DMS114 treated with DMSO at 0.1 percent for 48 hours (cell line): Measurements from ENCODE around the gene MERTK.
"Not testable (repeated sequence)": the region's sequence is repeated elsewhere in the genome, so short reads cannot be mapped to it uniquely, and the experiment has no call there.

Source experiments
- DNase-seq: peaks from one replicate; lab custom pipeline; 2025; ENCODE audit not compliant: unreplicated experiment; lab: John Stamatoyannopoulos, UW

The MERTK gene

DNA sequence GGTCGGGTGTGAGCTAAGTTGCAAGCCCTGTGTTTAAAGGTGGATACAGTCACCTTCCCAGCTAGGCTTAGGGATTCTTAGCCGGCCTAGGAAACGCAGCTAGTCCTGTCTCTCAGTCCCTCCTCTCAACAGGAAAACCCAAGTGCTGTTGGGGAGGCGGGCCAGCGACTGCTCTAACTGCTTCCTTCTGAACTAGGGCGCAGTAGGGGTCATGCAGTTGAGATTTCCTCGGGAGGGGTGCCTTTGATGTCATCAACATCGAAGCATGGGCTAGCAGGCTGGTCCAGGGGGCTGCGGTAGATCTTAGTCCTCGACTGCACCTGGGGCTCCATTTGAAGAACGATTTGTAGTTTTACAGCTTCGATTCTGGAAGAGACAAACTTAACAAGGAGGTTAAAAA lies 141.1 kb downstream of the MERTK start:
- DNase-seq, result not testable (repeated sequence)

GRCh38 chr2:112040066-112040465 lies 141.7 kb downstream of the MERTK start:
- DNase-seq, result not testable (repeated sequence)

GRCh38 chr2:112041460-112041859 lies 143.1 kb downstream of the MERTK start:
- not testable (repeated sequence) for DNase-seq

DNA sequence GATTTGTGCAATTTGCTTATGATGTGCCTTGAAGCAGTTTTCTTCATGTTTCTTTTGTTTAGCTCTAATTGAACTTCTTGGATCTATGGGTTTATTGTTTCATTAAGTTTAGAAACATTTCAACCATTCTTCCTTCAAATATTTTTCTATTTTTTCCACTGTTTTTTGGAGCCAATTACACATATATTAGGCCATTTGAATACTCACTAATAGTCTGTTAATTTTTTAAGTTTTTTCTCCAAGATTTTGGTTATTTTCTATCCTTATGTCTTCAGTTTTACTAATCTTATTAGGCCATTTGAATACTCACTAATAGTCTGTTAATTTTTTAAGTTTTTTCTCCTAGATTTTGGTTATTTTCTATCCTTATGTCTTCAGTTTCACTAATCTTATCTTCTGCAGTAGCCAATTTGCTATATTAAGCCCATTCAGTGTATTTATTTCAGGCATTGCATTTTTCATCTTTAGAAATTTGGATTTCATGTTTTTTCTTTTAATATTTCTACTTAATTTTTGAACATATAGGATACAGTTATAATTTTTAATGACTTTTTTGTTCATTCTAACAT lies 147.1 kb downstream of the MERTK start:
- no peak for DNase-seq

DNA sequence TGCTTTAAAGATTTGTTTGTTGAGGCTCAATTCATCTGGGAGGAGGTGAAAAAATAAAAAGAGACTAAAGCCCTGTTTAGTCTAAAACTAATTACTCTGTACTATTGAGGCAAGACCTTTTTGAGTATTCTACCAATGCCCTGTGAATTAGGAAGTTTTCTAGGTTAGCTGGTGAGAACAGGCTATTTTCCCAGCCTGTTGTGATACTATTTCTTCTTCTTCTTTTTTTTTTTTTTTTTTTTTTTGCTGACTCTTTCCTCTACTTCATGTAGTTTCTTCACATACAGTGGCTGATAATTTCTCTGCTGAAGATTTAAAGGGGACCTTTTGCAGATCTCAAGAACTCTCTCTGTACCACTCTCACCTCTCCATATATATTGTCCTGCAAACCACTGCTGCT lies 147.8 kb downstream of the MERTK start:
- DNase-seq, result no peak

GRCh38 chr2:112047537-112048235 lies 149.3 kb downstream of the MERTK start:
- no peak for DNase-seq

DNA sequence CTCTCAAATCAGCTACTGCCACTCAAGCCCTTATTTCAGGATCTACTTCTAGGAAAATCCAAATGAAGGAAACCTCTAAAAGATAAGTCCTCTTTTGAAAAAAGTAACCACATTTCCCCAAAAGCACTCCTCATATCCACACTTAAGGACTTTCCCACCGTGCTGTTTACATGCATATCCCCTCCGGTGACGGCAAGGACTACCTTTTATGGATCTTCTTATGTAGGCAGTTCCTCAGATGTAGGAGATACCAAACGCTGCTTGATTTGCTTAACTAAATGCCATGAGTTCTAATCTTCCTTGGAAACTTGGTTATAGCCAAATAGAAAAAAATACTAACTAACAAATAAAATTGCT lies 149.8 kb downstream of the MERTK start:
- no peak for DNase-seq

DNA sequence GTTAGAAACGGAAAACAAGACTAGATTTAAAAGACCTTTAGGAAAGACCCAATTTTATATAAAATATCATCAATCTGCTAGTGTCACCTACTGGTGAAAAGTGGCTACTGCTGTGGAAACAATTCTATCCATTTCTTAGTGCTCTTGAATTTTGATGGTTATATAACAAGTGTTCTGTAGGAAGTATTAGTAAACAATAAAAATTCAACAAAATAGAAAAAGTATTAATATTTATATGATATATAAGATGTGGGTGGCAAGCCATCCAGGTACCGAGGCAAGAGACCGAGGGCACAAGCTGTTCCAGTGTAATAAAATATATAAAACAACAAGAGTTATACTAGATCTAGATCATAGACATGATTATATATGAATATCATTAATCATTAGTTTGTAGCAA lies 150.5 kb downstream of the MERTK start:
- DNase-seq, result peak; percentile 38

DNA sequence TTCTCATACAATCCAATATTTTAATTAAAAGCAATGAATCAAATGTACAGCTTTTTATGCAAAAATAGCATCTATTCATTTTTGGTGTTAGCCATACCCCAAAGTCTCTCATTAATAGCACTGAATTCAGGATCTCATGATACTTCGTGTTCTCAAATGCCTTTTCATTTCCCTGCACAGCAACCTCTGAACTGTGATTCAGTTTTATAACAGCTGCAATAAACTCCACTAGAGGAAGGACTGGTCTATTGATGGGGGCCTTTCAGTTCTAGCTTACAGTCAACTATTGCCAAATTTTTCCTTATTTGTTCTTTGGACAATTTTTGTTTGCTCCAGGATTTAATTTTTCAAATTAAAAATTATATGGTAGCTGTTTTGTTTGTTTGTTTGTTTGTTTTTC lies 151.9 kb downstream of the MERTK start:
- DNase-seq, result no peak

DNA sequence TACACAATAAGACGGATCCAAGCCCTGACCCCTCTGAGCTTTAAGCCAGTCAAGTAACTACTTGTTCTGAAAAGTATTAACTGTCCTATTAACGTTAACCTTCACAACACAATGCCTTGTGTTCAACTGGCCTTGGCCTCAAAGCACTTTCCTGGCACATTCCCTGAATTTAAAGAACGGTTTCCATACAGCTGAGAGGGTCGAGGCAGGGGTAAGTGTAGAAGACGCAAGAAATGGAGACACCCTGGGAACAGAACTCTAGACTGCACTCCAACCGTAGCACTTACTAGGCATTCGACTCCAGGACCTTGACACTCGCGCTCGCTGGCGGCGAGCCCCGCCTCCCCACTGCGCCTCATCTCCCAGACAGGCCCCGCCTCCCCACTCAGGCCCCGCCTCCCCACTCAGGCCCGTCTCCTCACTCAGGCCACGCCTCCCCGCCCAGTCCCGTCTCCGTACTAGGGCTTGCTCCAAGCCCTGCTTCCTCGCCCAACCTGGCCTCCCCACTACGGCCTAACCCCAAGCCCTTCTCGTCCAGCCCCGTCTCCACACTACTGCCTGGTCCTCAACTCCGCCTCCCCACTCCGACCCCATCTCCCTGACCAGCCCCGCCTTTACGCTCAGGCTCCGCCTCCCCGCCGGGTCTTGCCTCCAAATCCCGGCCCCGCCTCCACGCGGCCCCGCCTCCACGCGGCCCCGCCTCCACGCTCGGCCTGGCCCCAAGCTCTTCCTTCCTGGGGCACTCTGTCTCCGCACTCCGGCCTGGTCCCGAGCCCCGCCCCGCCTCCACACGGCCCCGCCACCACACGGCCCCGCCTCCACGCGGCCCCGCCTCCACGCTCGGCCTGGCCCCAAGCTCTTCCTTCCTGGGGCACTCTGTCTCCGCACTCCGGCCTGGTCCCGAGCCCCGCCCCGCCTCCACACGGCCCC lies 155.8 kb downstream of the MERTK start:
- DNase-seq, result peak; percentile 82

GRCh38 chr2:112054847-112055729 lies 156.7 kb downstream of the MERTK start, which contains the start of gene TMEM87B:
Gene TMEM87B, plus strand, starts transcription at chr2:112055269. Its CDS starts 323 bp downstream, at chr2:112055592.
- DNase-seq, result peak; percentile 62

DNA sequence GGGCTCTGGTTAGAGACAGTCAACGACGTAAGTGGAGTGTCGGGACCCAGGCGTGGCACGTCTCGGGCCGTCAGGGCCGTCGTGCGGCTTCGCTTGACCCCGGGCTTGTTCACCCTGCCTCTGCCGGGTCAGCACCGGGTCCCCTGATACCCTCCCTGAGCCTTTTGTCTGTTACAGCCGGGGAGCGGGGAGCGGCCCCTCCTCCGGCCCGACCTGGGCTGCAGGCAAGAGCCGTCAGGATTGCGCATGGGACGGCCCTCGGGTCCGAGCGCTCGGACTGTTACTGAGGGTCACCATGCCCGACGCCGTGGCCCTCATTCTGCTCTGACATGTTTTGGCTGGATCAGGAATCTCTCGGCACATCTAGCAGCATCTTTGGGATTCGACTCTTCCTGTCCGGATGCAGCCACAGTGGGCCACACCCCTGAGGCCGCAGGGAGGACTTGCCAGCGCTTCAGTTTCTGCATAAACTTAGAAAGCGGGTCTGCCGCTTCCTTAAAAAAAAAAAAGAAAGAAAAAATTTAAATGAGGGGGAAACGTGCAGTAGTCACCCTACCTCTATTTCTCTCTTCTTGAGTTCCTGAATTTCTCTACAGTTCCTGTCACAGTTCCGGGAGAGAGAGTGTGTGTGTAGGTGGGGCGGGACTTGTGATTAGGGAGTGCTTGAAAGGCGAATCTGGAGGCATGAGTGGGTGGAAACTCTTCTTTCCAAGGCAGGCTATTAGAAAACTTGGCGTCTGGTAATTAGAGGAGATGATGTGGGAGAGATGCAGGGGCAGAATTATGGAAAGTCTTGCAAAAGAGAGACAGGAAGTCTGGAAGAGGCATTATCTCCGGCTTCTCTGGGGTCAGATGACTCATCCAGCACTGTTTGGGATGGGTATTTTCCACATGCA lies 157.6 kb downstream of the MERTK start:
- DNase-seq, result peak; percentile 7

DNA sequence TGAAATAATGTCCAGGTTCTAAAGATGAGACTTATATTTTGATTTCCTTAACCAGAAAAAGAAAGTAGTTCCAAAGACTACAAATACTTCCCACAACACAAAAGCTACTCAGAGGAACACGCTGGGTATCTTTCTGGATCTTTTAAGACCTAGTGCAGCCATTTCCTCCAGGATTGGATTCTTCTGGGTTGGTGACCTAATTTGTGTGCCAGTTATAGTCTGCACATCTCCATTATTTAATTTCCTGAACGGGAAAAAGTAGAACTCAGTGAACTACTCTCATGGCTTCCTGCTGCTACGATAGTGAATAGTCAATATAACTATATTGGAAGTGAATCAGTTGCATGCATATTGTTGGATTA lies 158.2 kb downstream of the MERTK start:
- DNase-seq, result no peak

DNA sequence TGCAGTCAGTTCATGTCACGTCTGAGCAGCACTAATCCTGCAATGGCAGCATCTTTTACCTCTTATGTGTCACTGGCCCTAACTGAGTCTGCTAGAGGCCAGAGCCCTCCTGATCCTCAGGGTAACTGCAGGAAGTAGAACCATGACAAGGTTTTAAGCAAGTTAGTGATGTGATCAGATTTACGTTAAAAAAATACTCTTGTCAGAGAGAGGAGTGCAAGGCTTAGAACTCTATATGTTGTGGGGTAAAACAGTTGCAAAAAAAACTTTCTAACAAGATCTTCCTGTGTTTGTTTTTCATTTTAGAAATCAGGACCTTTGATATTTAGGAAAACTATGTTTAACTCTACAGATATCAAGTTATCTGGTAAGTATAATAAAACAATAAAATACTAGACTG lies 161.3 kb downstream of the MERTK start:
- DNase-seq, result no peak

DNA sequence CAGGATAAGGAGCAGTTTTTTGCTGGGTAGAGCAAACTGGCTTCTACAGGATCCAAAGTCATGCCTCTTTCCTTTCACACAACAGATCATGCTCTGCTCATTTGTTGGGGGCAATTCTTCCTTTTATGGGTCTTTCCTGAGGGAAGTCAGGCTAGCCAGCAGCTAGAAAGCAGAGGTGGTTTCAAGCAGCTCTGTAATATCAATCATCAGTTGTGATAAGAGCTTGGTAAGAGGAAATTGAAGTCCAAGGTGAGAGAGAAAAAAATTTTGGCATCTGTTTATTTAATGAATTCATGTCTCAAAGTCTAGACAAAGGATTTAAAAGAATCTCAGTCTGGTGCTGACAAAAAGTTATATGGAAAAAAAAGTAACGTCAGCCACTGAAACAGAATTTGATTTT lies 162.9 kb downstream of the MERTK start:
- no peak for DNase-seq

GRCh38 chr2:112061840-112062239 lies 163.4 kb downstream of the MERTK start:
- no peak for DNase-seq

GRCh38 chr2:112062894-112063293 lies 164.5 kb downstream of the MERTK start:
- no peak for DNase-seq

DNA sequence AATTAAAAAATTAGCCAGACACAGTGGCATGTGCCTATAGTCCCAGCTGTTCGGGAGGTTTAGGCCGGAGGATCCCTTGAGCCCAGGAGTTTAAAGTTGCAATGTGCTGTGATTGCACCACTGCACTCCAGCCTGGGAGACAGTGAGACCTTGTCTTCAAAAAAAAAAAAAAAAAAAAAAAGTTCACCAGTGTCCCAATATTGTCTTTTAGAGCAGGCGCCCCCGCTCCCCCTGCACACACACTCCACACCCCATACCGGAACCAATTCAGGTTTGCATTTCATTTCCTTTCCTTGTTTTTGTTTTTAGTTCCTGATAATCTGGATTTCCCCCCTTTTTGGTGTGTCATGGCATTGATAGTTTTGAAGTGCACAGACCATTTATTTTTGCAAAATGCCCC lies 167.1 kb downstream of the MERTK start:
- no peak for DNase-seq

GRCh38 chr2:112065966-112066365 lies 167.6 kb downstream of the MERTK start:
- DNase-seq, result no peak

GRCh38 chr2:112069794-112070193 lies 171.4 kb downstream of the MERTK start:
- not testable (repeated sequence) for DNase-seq
